ENCODE results near the gene SNF8.

The SNF8 gene

GRCh38 chr17:48907713-48908046 is 37.0 kb downstream of the SNF8 start:
- TF ChIP-seq, protein P1, sequence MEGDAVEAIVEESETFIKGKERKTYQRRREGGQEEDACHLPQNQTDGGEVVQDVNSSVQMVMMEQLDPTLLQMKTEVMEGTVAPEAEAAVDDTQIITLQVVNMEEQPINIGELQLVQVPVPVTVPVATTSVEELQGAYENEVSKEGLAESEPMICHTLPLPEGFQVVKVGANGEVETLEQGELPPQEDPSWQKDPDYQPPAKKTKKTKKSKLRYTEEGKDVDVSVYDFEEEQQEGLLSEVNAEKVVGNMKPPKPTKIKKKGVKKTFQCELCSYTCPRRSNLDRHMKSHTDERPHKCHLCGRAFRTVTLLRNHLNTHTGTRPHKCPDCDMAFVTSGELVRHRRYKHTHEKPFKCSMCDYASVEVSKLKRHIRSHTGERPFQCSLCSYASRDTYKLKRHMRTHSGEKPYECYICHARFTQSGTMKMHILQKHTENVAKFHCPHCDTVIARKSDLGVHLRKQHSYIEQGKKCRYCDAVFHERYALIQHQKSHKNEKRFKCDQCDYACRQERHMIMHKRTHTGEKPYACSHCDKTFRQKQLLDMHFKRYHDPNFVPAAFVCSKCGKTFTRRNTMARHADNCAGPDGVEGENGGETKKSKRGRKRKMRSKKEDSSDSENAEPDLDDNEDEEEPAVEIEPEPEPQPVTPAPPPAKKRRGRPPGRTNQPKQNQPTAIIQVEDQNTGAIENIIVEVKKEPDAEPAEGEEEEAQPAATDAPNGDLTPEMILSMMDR (conservative IDR thresholded peaks at IDR 0.05; ENCODE audit: low read length), result no peak
- no peak for TF ChIP-seq EZH2phosphoT487 (IDR thresholded peaks at IDR 0.05; ENCODE audit: borderline replicate concordance)
- Histone ChIP-seq H3K4me2 (ENCODE audit: low read depth, low read length, poor library complexity, severe bottlenecking) (peak overlapping the region; percentile 94), H3K9ac (ENCODE audit: low read depth, low read length, poor library complexity, severe bottlenecking) (peak overlapping the region; percentile 80), H3K4me3 (ENCODE audit: low read length, poor library complexity, severe bottlenecking) (peak overlapping the region; percentile 92), H3F3A (ENCODE audit: low read depth) (no peaks in the 10 kb centered on the region), H3K9me2 (replicated peaks; ENCODE audit: low read depth, low read length) (no peaks in the 10 kb centered on the region), H3K79me2 (ENCODE audit: insufficient read depth, low read length) (peaks cover 50% of the 10 kb centered on the region), H3K9me3 (ENCODE audit: insufficient read depth, low read depth, low read length) (no peaks in the 10 kb centered on the region), H3K36me3 (ENCODE audit: insufficient read depth, low read length) (peaks cover 12% of the 10 kb centered on the region; the same call in 1 of the 2 replicates), H4K20me1 (ENCODE audit: insufficient read depth, low read length, poor library complexity, severe bottlenecking) (peaks cover 37% of the 10 kb centered on the region), H2AFZ (ENCODE audit: low read length) (peak overlapping the region; percentile 78), H3K27me3 (ENCODE audit: insufficient read depth, low read length, poor library complexity, severe bottlenecking) (no peaks in the 10 kb centered on the region), H3K4me1 (ENCODE audit: insufficient read depth, low read length, poor library complexity, severe bottlenecking) (peaks cover 38% of the 10 kb centered on the region)

- H3K4me1 ChIP-seq (ENCODE audit: insufficient read depth, low read length, poor library complexity, severe bottlenecking), result peaks cover 22% of the 10 kb centered on the region
- no peak overlapping the region for H3K9ac ChIP-seq (ENCODE audit: low read depth, low read length, poor library complexity, severe bottlenecking)
- H3K4me2 ChIP-seq (ENCODE audit: low read depth, low read length, poor library complexity, severe bottlenecking), result no peak overlapping the region
- H3K36me3 ChIP-seq (ENCODE audit: insufficient read depth, low read length), result no peaks in the 10 kb centered on the region; the same call in 1 of the 2 replicates
- no peaks in the 10 kb centered on the region for H3F3A ChIP-seq (ENCODE audit: low read depth)
- no peaks in the 10 kb centered on the region for H3K9me3 ChIP-seq (ENCODE audit: insufficient read depth, low read depth, low read length)
- H2AFZ ChIP-seq (ENCODE audit: low read length), result no peak overlapping the region
- H4K20me1 ChIP-seq (ENCODE audit: insufficient read depth, low read length, poor library complexity, severe bottlenecking), result peaks cover 21% of the 10 kb centered on the region
- no peaks in the 10 kb centered on the region for H3K27me3 ChIP-seq (ENCODE audit: insufficient read depth, low read length, poor library complexity, severe bottlenecking)
- peaks cover 34% of the 10 kb centered on the region for H3K79me2 ChIP-seq (ENCODE audit: insufficient read depth, low read length)
- H3K9me2 ChIP-seq (replicated peaks; ENCODE audit: low read depth, low read length), result no peaks in the 10 kb centered on the region
- no peak overlapping the region for H3K4me3 ChIP-seq (ENCODE audit: low read length, poor library complexity, severe bottlenecking)
- TF ChIP-seq, protein P1 (conservative IDR thresholded peaks at IDR 0.05; ENCODE audit: low read length), result no peak
- no peak for TF ChIP-seq EZH2phosphoT487 (IDR thresholded peaks at IDR 0.05; ENCODE audit: borderline replicate concordance)
Measured at GRCh38 chr17:48905987-48906515, 38.6 kb downstream of the SNF8 start.

DNA sequence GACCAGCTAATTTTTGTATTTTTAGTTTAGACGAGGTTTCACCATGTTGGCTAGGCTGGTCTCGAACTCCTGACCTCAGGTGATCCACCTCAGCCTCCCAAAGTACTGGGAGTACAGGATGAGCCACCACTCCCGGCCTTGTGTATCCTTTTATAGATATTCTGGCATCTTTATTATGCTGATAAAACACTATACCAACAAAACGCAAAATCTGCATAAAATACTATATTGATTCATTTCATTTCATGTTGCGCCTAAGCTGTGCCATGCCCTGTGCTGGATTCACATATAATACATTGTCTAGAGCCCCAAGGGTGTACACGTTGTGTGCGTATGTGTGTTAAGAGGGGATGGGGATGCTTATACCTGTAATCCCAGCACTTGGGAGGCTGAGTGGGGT is 40.2 kb downstream of the SNF8 start:
- H3K27me3 ChIP-seq (ENCODE audit: insufficient read depth, low read length, poor library complexity, severe bottlenecking), result no peaks in the 10 kb centered on the region
- peaks cover 6% of the 10 kb centered on the region for H3K4me1 ChIP-seq (ENCODE audit: insufficient read depth, low read length, poor library complexity, severe bottlenecking)
- no peaks in the 10 kb centered on the region for H3K9me2 ChIP-seq (replicated peaks; ENCODE audit: low read depth, low read length)
- H2AFZ ChIP-seq (ENCODE audit: low read length), result no peak overlapping the region
- no peak for TF ChIP-seq EZH2phosphoT487 (IDR thresholded peaks at IDR 0.05; ENCODE audit: borderline replicate concordance)
- TF ChIP-seq, protein P1 (conservative IDR thresholded peaks at IDR 0.05; ENCODE audit: low read length), result no peak
- H3K79me2 ChIP-seq (ENCODE audit: insufficient read depth, low read length), result peaks cover 18% of the 10 kb centered on the region
- H3K4me2 ChIP-seq (ENCODE audit: low read depth, low read length, poor library complexity, severe bottlenecking), result no peak overlapping the region
- no peaks in the 10 kb centered on the region for H3K9me3 ChIP-seq (ENCODE audit: insufficient read depth, low read depth, low read length)
- no peaks in the 10 kb centered on the region for H3K36me3 ChIP-seq (ENCODE audit: insufficient read depth, low read length)
- no peak overlapping the region for H3K4me3 ChIP-seq (ENCODE audit: low read length, poor library complexity, severe bottlenecking)
- peaks cover 4% of the 10 kb centered on the region for H4K20me1 ChIP-seq (ENCODE audit: insufficient read depth, low read length, poor library complexity, severe bottlenecking)
- H3F3A ChIP-seq (ENCODE audit: low read depth), result no peaks in the 10 kb centered on the region
- H3K9ac ChIP-seq (ENCODE audit: low read depth, low read length, poor library complexity, severe bottlenecking), result no peak overlapping the region

All from Loucy (cell line).